Body of pancreas (tissue), 4 donors: ENCODE results near the gene SDS.

Source experiments
- POLR2A ChIP-seq, 3 donors: fragments of 450-650 bp; IDR thresholded peaks; one replicate each; pipeline ENCODE4 v1.6.1; 2016; ENCODE audit warnings: antibody characterized with exemption in 3 of 3, mild to moderate bottlenecking in 2 of 3
- TF ChIP-seq, protein P1 (sequence below), 7 experiments: fragments of 450-650 bp in 4 of 7; fragments of 200-600 bp in 3 of 7; sonication (generic) in 3 of 7; IDR thresholded peaks; one replicate each; pipeline ENCODE4 v1.5.1; 2016 to 2019; ENCODE audit warnings: antibody characterized with exemption in 7 of 7

GRCh38 chr12:113368331-113368730 is 35.4 kb downstream of the SDS start:
- TF ChIP-seq, protein P1, sequence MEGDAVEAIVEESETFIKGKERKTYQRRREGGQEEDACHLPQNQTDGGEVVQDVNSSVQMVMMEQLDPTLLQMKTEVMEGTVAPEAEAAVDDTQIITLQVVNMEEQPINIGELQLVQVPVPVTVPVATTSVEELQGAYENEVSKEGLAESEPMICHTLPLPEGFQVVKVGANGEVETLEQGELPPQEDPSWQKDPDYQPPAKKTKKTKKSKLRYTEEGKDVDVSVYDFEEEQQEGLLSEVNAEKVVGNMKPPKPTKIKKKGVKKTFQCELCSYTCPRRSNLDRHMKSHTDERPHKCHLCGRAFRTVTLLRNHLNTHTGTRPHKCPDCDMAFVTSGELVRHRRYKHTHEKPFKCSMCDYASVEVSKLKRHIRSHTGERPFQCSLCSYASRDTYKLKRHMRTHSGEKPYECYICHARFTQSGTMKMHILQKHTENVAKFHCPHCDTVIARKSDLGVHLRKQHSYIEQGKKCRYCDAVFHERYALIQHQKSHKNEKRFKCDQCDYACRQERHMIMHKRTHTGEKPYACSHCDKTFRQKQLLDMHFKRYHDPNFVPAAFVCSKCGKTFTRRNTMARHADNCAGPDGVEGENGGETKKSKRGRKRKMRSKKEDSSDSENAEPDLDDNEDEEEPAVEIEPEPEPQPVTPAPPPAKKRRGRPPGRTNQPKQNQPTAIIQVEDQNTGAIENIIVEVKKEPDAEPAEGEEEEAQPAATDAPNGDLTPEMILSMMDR (IDR thresholded peaks at IDR 0.05): no peak
- TF ChIP-seq POLR2A (IDR thresholded peaks at IDR 0.05): no peak
